ENCODE results near the gene TAS2R14. TPM values are rescaled to one million over a fixed set of nuclear protein-coding genes. Genes with fewer than 3 reads are reported as not detected.

Gene TAS2R14
- total RNA-seq, 1 donor from 2014 or later = 2.0 TPM

DNA sequence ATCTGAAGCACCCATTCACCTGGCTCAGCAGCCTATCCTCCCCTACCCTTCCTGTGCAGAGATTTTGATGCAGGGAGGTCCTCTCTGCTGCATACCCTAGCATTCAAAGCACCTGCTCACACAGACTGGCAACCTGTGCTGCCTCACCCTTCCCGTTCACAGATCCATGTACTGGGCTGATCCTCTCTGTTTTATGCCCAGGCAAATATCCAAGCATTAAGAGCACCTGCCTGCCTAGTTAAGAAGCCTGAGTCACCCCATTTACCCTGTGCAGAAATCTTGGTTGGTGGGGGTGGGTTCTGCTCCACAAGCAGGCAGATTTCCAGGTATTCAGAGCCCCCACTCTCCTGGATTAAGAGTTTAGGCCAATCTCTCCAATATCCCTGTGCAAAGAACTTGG, 38.1 kb downstream of the TAS2R14 start:
- peaks cover 4% of the 10 kb centered on the region for H3K4me1 Mint-ChIP-seq (ENCODE audit: unreplicated experiment)
- H3K4me3 Mint-ChIP-seq (ENCODE audit: unreplicated experiment) = no peak overlapping the region
- H3K27me3 Mint-ChIP-seq (ENCODE audit: unreplicated experiment) = peaks cover 1% of the 10 kb centered on the region
- peaks cover 14% of the 10 kb centered on the region for H3K36me3 Mint-ChIP-seq (ENCODE audit: low read depth, unreplicated experiment)
- H3K9me3 Mint-ChIP-seq (ENCODE audit: unreplicated experiment) = peaks cover 5% of the 10 kb centered on the region
- no peak overlapping the region for H3K27ac Mint-ChIP-seq (ENCODE audit: unreplicated experiment)
- TF ChIP-seq CTCF (IDR thresholded peaks at IDR 0.05; ENCODE audit: unreplicated experiment) = no peak
- DNase-seq (ENCODE audit: low spot score) = no peak

DNA sequence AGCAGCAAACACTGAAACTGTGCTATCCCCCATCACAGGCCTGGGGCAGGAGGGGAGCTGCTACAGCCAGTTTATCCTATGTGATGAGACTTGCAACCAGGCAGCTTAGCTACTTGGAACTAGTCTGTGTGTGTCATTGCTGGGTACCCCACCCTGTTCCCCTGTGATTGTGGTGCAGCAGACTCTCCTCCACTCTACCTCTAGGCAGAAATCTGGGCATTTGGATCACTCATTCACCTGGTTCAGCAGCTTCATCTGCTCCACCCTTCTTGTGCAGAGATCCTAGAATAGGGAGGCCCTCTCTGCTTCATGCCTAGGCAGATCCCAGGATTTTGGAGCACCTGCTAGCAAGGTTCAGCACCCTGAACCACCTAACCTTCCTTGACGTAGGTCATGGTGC, 38.5 kb downstream of the TAS2R14 start:
- no peak overlapping the region for H3K4me3 Mint-ChIP-seq (ENCODE audit: unreplicated experiment)
- peaks cover 14% of the 10 kb centered on the region for H3K36me3 Mint-ChIP-seq (ENCODE audit: low read depth, unreplicated experiment)
- DNase-seq (ENCODE audit: low spot score) = no peak
- H3K27me3 Mint-ChIP-seq (ENCODE audit: unreplicated experiment) = peaks cover 1% of the 10 kb centered on the region
- no peak overlapping the region for H3K27ac Mint-ChIP-seq (ENCODE audit: unreplicated experiment)
- H3K9me3 Mint-ChIP-seq (ENCODE audit: unreplicated experiment) = peaks cover 5% of the 10 kb centered on the region
- H3K4me1 Mint-ChIP-seq (ENCODE audit: unreplicated experiment) = peaks cover 4% of the 10 kb centered on the region
- TF ChIP-seq CTCF (IDR thresholded peaks at IDR 0.05; ENCODE audit: unreplicated experiment) = no peak

DNA sequence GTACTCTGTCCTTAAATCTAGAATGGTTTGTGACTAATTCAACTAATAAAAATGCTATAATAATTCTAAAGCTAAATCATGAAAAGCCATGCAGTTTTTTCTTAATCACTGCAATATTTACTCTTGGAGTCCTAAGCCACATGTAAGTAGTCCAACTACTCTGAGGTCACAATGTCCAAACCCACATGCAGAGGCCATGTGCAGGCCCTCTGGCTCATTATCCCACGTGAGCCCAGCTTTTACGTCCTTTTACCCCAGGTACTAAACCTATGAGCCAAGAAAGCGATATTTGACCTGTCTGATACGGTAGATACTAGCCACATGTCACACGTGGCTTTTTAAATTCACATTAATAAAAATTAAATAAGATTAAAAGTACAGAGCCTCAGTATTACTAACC, 42.2 kb downstream of the TAS2R14 start:
- no peak overlapping the region for H3K4me3 Mint-ChIP-seq (ENCODE audit: unreplicated experiment)
- peaks cover 4% of the 10 kb centered on the region for H3K4me1 Mint-ChIP-seq (ENCODE audit: unreplicated experiment)
- H3K27me3 Mint-ChIP-seq (ENCODE audit: unreplicated experiment) = no peaks in the 10 kb centered on the region
- peaks cover 5% of the 10 kb centered on the region for H3K9me3 Mint-ChIP-seq (ENCODE audit: unreplicated experiment)
- no peak overlapping the region for H3K27ac Mint-ChIP-seq (ENCODE audit: unreplicated experiment)
- peaks cover 3% of the 10 kb centered on the region for H3K36me3 Mint-ChIP-seq (ENCODE audit: low read depth, unreplicated experiment)
- no peak for TF ChIP-seq CTCF (IDR thresholded peaks at IDR 0.05; ENCODE audit: unreplicated experiment)
- DNase-seq (ENCODE audit: low spot score) = no peak

DNA sequence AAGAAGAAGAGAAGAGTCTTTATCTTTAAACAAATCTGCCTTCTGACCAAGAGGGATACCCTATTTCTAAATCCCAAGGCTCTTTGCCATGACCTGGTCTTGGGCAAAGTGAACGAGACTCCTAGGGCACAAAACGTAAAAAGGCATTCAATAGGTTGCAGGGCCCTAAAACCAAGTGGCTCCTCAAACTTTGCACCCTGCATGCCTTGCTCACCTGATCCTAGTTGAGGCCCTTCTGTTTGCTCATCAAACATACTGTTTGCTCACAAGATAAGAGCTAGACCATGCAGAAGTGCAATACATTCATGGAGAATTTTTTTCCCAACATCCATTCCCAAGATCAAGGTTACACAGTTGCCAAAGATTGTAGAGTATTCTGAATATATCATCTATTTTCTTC, 47.1 kb downstream of the TAS2R14 start:
- TF ChIP-seq CTCF (IDR thresholded peaks at IDR 0.05; ENCODE audit: unreplicated experiment) = no peak
- H3K4me3 Mint-ChIP-seq (ENCODE audit: unreplicated experiment) = no peak overlapping the region
- H3K4me1 Mint-ChIP-seq (ENCODE audit: unreplicated experiment) = peaks cover 2% of the 10 kb centered on the region

DNA sequence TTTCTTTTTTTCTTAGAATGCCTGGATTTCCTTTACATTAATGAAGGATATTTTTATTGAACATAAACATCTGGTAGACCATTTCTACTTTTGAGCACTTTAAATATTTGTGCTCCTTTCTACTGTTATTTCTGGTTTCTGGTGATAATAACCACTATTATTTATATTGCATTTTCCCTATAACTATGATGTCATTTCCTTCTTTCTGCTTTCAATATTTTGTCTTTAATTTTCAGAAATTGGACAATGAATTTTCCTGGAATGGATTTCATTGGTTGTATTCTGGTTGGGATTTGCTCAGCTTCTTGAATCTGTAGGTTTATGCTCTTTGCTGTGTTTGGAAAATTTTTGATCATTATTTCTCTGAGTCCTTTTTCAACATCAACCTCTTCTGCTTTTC, 49.8 kb downstream of the TAS2R14 start:
- DNase-seq (ENCODE audit: low spot score) = no peak
- Mint-ChIP-seq H3K27ac (ENCODE audit: unreplicated experiment) (no peak overlapping the region), H3K4me3 (ENCODE audit: unreplicated experiment) (no peak overlapping the region), H3K4me1 (ENCODE audit: unreplicated experiment) (peaks cover 17% of the 10 kb centered on the region), H3K9me3 (ENCODE audit: unreplicated experiment) (no peaks in the 10 kb centered on the region), H3K36me3 (ENCODE audit: low read depth, unreplicated experiment) (no peaks in the 10 kb centered on the region), H3K27me3 (ENCODE audit: unreplicated experiment) (peaks cover 2% of the 10 kb centered on the region)
- TF ChIP-seq CTCF (IDR thresholded peaks at IDR 0.05; ENCODE audit: unreplicated experiment) = no peak

More for the DNA sequence above, 47.1 kb downstream of the TAS2R14 start:
- Mint-ChIP-seq H3K27me3 (ENCODE audit: unreplicated experiment) (peaks cover 2% of the 10 kb centered on the region), H3K27ac (ENCODE audit: unreplicated experiment) (no peak overlapping the region), H3K9me3 (ENCODE audit: unreplicated experiment) (no peaks in the 10 kb centered on the region), H3K36me3 (ENCODE audit: low read depth, unreplicated experiment) (no peaks in the 10 kb centered on the region)
- DNase-seq (ENCODE audit: low spot score) = no peak

Other genes starting within 250 kb of the TAS2R14 start
- gene YBX3, start 215.9 kb downstream of the TAS2R14 start, total RNA-seq (ENCODE audit: unreplicated experiment) = 494 TPM
- not detected for gene TAS2R7, start 136.6 kb downstream of the TAS2R14 start, total RNA-seq (ENCODE audit: unreplicated experiment)
- 0.44 TPM for gene TAS2R8, start 132.0 kb downstream of the TAS2R14 start, total RNA-seq (ENCODE audit: unreplicated experiment)
- gene TAS2R9, start 129.1 kb downstream of the TAS2R14 start, total RNA-seq (ENCODE audit: unreplicated experiment) = not detected
- 0.87 TPM for gene TAS2R10, start 112.9 kb downstream of the TAS2R14 start, total RNA-seq (ENCODE audit: unreplicated experiment)
- 3.7 TPM for gene PRR4, start 89.8 kb downstream of the TAS2R14 start, total RNA-seq (ENCODE audit: unreplicated experiment)
- gene PRH1, start 55.0 kb downstream of the TAS2R14 start, total RNA-seq (ENCODE audit: unreplicated experiment) = 15.6 TPM
- 0.90 TPM for gene TAS2R13, start 29.7 kb downstream of the TAS2R14 start, total RNA-seq (ENCODE audit: unreplicated experiment)
- gene PRH2, start 10.0 kb downstream of the TAS2R14 start, total RNA-seq (ENCODE audit: unreplicated experiment) = not detected
- gene TAS2R50, start 47.6 kb upstream of the TAS2R14 start, total RNA-seq (ENCODE audit: unreplicated experiment) = 1.2 TPM
- 1.7 TPM for gene TAS2R20, start 59.0 kb upstream of the TAS2R14 start, total RNA-seq (ENCODE audit: unreplicated experiment)
- gene TAS2R19, start 83.4 kb upstream of the TAS2R14 start, total RNA-seq (ENCODE audit: unreplicated experiment) = 3.4 TPM
- 3.1 TPM for gene TAS2R31, start 92.1 kb upstream of the TAS2R14 start, total RNA-seq (ENCODE audit: unreplicated experiment)
- 0.82 TPM for gene TAS2R46, start 123.0 kb upstream of the TAS2R14 start, total RNA-seq (ENCODE audit: unreplicated experiment)
- gene TAS2R43, start 153.1 kb upstream of the TAS2R14 start, total RNA-seq (ENCODE audit: unreplicated experiment) = 0.62 TPM
- 1.7 TPM for gene TAS2R30, start 195.4 kb upstream of the TAS2R14 start, total RNA-seq (ENCODE audit: unreplicated experiment)
- gene SMIM10L1, start 231.9 kb upstream of the TAS2R14 start, total RNA-seq (ENCODE audit: unreplicated experiment) = 15.9 TPM
- gene TAS2R42, start 247.7 kb upstream of the TAS2R14 start, total RNA-seq (ENCODE audit: unreplicated experiment) = not detected